ENCODE data around the gene HIF1A.

- TF ChIP-seq, protein P1, sequence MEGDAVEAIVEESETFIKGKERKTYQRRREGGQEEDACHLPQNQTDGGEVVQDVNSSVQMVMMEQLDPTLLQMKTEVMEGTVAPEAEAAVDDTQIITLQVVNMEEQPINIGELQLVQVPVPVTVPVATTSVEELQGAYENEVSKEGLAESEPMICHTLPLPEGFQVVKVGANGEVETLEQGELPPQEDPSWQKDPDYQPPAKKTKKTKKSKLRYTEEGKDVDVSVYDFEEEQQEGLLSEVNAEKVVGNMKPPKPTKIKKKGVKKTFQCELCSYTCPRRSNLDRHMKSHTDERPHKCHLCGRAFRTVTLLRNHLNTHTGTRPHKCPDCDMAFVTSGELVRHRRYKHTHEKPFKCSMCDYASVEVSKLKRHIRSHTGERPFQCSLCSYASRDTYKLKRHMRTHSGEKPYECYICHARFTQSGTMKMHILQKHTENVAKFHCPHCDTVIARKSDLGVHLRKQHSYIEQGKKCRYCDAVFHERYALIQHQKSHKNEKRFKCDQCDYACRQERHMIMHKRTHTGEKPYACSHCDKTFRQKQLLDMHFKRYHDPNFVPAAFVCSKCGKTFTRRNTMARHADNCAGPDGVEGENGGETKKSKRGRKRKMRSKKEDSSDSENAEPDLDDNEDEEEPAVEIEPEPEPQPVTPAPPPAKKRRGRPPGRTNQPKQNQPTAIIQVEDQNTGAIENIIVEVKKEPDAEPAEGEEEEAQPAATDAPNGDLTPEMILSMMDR (IDR thresholded peaks at IDR 0.05) = no peak
- no peak for TF ChIP-seq POLR2A (IDR thresholded peaks at IDR 0.05)
Observed at GRCh38 chr14:61690039-61690438, 5.3 kb upstream of the HIF1A start.

Data from lower leg skin (tissue), 3 donors.